GM21526 (cell line): ENCODE results near the gene LRRC17.

Experiments used
- ATAC-seq: cut with Tn5 transposase; IDR thresholded peaks from one replicate; pipeline ENCODE4 v1.9.1; 2021; ENCODE audit warnings: moderate library complexity; ENCODE audit not compliant: unreplicated experiment, low FRiP score

The LRRC17 gene

GRCh38 chr7:102912742-102913141, at the start of gene LRRC17:
Gene LRRC17 (plus strand): TSS chr7:102913000. CDS start chr7:102933914, 20,914 bp downstream.
- no peak for ATAC-seq

GRCh38 chr7:102864958-102865357, 47.8 kb upstream of the LRRC17 start:
- ATAC-seq, result no peak

GRCh38 chr7:102866535-102867215, 46.1 kb upstream of the LRRC17 start:
- ATAC-seq, result no peak

GRCh38 chr7:102869195-102869594, 43.6 kb upstream of the LRRC17 start:
- ATAC-seq, result no peak

- no peak for ATAC-seq
Observed at GRCh38 chr7:102872460-102872859, 40.3 kb upstream of the LRRC17 start.

GRCh38 chr7:102873470-102874165, 39.2 kb upstream of the LRRC17 start:
- peak; percentile 18 for ATAC-seq

- peak; percentile 94 for ATAC-seq
Observed at GRCh38 chr7:102874166-102874829, 38.5 kb upstream of the LRRC17 start.

- ATAC-seq, result no peak
Observed at GRCh38 chr7:102874966-102875365, 37.8 kb upstream of the LRRC17 start.

- no peak for ATAC-seq
Observed at GRCh38 chr7:102875700-102876295, 37.0 kb upstream of the LRRC17 start.

GRCh38 chr7:102883098-102883860, 29.5 kb upstream of the LRRC17 start:
- ATAC-seq, result no peak

- ATAC-seq, result no peak
Observed at GRCh38 chr7:102888561-102889233, 24.1 kb upstream of the LRRC17 start.

- no peak for ATAC-seq
Observed at GRCh38 chr7:102889851-102890250, 22.9 kb upstream of the LRRC17 start.

- ATAC-seq, result no peak
Observed at GRCh38 chr7:102890292-102890970, 22.4 kb upstream of the LRRC17 start.

- ATAC-seq, result no peak
Observed at GRCh38 chr7:102890971-102891692, 21.7 kb upstream of the LRRC17 start.

GRCh38 chr7:102891693-102892261, 21.0 kb upstream of the LRRC17 start:
- ATAC-seq, result no peak

- no peak for ATAC-seq
Observed at GRCh38 chr7:102892631-102893278, 20.0 kb upstream of the LRRC17 start.

- no peak for ATAC-seq
Observed at GRCh38 chr7:102895602-102896001, 17.2 kb upstream of the LRRC17 start.

GRCh38 chr7:102896585-102896984, 16.2 kb upstream of the LRRC17 start:
- ATAC-seq, result no peak
